NCI-H226 (cell line): ENCODE data around the gene WNT1.

ENCODE experiments used
- DNase-seq: peaks from one replicate; pipeline ENCODE4 v3.0.0-alpha.2; 2015

WNT1 gene

GRCh38 chr12:49012739-49013138 lies 34.6 kb downstream of the WNT1 start:
- DNase-seq: no peak

- no peak for DNase-seq
These were observed 35.3 kb downstream of the WNT1 start for GRCh38 chr12:49013428-49013827.

- DNase-seq: peak; percentile 22
These were observed 36.4 kb downstream of the WNT1 start for GRCh38 chr12:49014547-49014946.

- no peak for DNase-seq
These were observed 37.1 kb downstream of the WNT1 start for GRCh38 chr12:49015196-49015595.

GRCh38 chr12:49017891-49018260 lies 39.8 kb downstream of the WNT1 start:
- no peak for DNase-seq

GRCh38 chr12:49018261-49019119 lies 40.4 kb downstream of the WNT1 start, which contains the start of gene PRKAG1:
Gene PRKAG1 (minus strand): TSS chr12:49018776. CDS start chr12:49018740, 36 bp downstream.
- DNase-seq: peak; percentile 97

- DNase-seq: no peak
These were observed 41.0 kb downstream of the WNT1 start for GRCh38 chr12:49019120-49019430.

GRCh38 chr12:49019443-49020324 lies 41.6 kb downstream of the WNT1 start:
- DNase-seq: peak; percentile 20

- DNase-seq: no peak
These were observed 42.3 kb downstream of the WNT1 start for GRCh38 chr12:49020441-49020840.

GRCh38 chr12:49021292-49021915 lies 43.3 kb downstream of the WNT1 start:
- DNase-seq: no peak

- DNase-seq: no peak
These were observed 44.5 kb downstream of the WNT1 start for GRCh38 chr12:49022558-49023178.

GRCh38 chr12:49023812-49024211 lies 45.7 kb downstream of the WNT1 start:
- no peak for DNase-seq

- no peak for DNase-seq
These were observed 46.4 kb downstream of the WNT1 start for GRCh38 chr12:49024543-49024942.

GRCh38 chr12:49025463-49025862 lies 47.3 kb downstream of the WNT1 start:
- DNase-seq: no peak

GRCh38 chr12:49026101-49026500 lies 48.0 kb downstream of the WNT1 start:
- no peak for DNase-seq

GRCh38 chr12:49026678-49027480 lies 48.8 kb downstream of the WNT1 start:
- no peak for DNase-seq

GRCh38 chr12:49027846-49028555 lies 49.9 kb downstream of the WNT1 start:
- DNase-seq: no peak

GRCh38 chr12:49028666-49029275 lies 50.6 kb downstream of the WNT1 start:
- DNase-seq: no peak

- DNase-seq: no peak
These were observed 52.0 kb downstream of the WNT1 start for GRCh38 chr12:49030119-49030518.

GRCh38 chr12:49030714-49031572 lies 52.8 kb downstream of the WNT1 start:
- no peak for DNase-seq
